KOPT-K1 (cell line): ENCODE measurements around the gene ZNF19.

Experiments used
- H3K27ac ChIP-seq: fragments of 200-600 bp; sonication (generic); 2 replicates; pipeline ENCODE4 v1.5.1; 2016; ENCODE audit warnings: antibody characterized with exemption, mild to moderate bottlenecking, low read depth, low read length; ENCODE audit not compliant: poor library complexity, severe bottlenecking
- H3K36me3 ChIP-seq: fragments of 200-600 bp; sonication (generic); 2 replicates; pipeline ENCODE4 v1.5.1; 2017; ENCODE audit warnings: antibody characterized with exemption, mild to moderate bottlenecking, low read length, moderate library complexity; ENCODE audit not compliant: insufficient read depth
- H3K9me3 ChIP-seq: fragments of 200-600 bp; sonication (generic); 2 replicates; pipeline ENCODE4 v1.5.1; 2017; ENCODE audit warnings: antibody characterized with exemption, low read length, mild to moderate bottlenecking; ENCODE audit not compliant: insufficient read depth, poor library complexity, severe bottlenecking

The ZNF19 gene

GRCh38 chr16:71440669-71441347 is 48.3 kb downstream of the ZNF19 start:
- Histone ChIP-seq H3K27ac (no peak overlapping the region), H3K9me3 (peaks cover 19% of the 10 kb centered on the region), H3K36me3 (no peaks in the 10 kb centered on the region)

- no peaks in the 10 kb centered on the region for H3K36me3 ChIP-seq
- peaks cover 6% of the 10 kb centered on the region for H3K9me3 ChIP-seq
- H3K27ac ChIP-seq = no peak overlapping the region
Measured at GRCh38 chr16:71439523-71439922, 49.6 kb downstream of the ZNF19 start.

GRCh38 chr16:71436473-71436872 is 52.7 kb downstream of the ZNF19 start:
- Histone ChIP-seq H3K36me3 (no peaks in the 10 kb centered on the region), H3K9me3 (no peaks in the 10 kb centered on the region), H3K27ac (no peak overlapping the region)

- Histone ChIP-seq H3K9me3 (peaks cover 4% of the 10 kb centered on the region), H3K27ac (no peak overlapping the region), H3K36me3 (no peaks in the 10 kb centered on the region)
Measured at GRCh38 chr16:71432906-71433305, 56.2 kb downstream of the ZNF19 start.

DNA sequence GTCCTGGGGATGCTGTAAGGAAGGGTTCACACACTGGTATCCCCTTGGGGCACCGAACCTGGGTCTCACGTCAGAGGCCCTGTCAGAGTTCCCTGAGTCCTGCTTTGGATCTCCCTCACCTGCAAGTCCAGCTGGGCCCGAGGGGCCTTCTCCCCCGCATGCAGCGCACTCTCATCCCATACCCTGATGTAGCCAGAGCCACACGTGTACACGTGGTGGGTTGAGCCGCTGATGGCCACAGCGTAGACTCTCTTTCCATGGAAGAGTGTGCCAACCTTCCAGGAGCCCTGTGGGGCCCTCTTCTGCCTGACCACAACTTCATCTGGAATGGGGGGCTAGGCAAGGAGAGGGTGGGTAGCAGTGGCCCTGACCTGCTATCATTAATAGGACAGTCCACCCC is 57.1 kb downstream of the ZNF19 start:
- Histone ChIP-seq H3K27ac (no peak overlapping the region), H3K9me3 (peaks cover 4% of the 10 kb centered on the region), H3K36me3 (no peaks in the 10 kb centered on the region)

DNA sequence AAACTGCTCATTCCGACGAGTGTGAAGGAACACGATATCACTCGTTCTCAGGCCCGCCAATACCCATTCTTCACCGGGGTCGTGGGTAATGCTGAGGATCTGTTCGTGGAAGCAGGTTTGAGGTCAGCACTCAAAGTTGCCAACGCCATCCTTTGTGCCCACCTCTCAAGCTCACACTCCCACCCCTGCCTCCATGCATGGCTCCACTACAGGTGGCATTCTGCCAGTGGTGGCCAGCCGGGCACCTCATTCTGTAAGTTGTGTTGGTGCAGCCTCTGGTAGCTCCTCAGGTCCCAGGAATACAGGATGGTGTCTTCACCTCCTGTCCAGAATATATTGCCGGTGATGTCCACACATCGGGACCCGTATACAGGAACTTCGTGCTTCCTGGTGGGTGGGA is 57.9 kb downstream of the ZNF19 start:
- no peak overlapping the region for H3K27ac ChIP-seq
- H3K36me3 ChIP-seq = no peaks in the 10 kb centered on the region
- peaks cover 4% of the 10 kb centered on the region for H3K9me3 ChIP-seq

- Histone ChIP-seq H3K9me3 (peaks cover 4% of the 10 kb centered on the region), H3K36me3 (no peaks in the 10 kb centered on the region), H3K27ac (no peak overlapping the region)
Measured at GRCh38 chr16:71430744-71431143, 58.4 kb downstream of the ZNF19 start.

GRCh38 chr16:71429581-71429980 is 59.5 kb downstream of the ZNF19 start:
- H3K9me3 ChIP-seq = peaks cover 4% of the 10 kb centered on the region
- H3K36me3 ChIP-seq = no peaks in the 10 kb centered on the region
- H3K27ac ChIP-seq = no peak overlapping the region

DNA sequence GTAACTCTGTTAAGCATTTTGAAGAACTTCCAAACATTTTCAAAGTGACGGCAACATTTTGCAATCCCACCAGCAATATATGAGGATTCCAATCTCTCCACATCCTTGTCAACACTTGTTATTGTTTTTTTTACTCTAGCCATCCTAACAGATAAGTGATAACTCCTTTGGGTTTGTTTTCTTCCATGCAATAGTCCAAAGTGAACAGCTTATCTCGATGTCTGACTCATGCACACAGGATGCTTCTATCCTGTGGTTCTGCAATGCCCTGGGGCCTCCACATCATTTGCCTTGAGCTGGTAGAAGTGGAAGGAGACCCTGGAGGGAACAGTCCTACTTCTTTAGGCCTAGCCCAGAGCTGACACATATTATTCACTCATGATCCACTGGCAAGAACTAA is 60.2 kb downstream of the ZNF19 start:
- H3K9me3 ChIP-seq = peaks cover 4% of the 10 kb centered on the region
- no peak overlapping the region for H3K27ac ChIP-seq
- no peaks in the 10 kb centered on the region for H3K36me3 ChIP-seq

DNA sequence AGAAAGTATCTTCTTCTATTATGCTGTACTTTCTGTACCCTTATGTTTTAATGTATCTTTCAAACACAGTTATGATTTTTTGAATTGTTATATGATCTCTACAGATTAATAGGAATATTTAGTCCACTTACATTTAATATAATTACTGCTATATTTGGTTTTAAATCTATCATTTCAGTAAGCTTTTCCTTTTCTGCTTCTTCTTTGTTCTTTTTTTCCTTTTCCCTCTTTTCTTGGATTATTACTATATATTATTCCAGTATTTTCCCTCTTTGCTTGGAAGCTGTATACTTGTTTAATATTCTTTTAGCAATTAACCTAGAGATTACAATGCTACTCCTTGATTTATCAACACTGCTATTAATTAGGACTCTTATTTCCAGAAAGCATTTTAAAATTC is 60.7 kb downstream of the ZNF19 start:
- Histone ChIP-seq H3K27ac (no peak overlapping the region), H3K36me3 (no peaks in the 10 kb centered on the region), H3K9me3 (peaks cover 4% of the 10 kb centered on the region)

DNA sequence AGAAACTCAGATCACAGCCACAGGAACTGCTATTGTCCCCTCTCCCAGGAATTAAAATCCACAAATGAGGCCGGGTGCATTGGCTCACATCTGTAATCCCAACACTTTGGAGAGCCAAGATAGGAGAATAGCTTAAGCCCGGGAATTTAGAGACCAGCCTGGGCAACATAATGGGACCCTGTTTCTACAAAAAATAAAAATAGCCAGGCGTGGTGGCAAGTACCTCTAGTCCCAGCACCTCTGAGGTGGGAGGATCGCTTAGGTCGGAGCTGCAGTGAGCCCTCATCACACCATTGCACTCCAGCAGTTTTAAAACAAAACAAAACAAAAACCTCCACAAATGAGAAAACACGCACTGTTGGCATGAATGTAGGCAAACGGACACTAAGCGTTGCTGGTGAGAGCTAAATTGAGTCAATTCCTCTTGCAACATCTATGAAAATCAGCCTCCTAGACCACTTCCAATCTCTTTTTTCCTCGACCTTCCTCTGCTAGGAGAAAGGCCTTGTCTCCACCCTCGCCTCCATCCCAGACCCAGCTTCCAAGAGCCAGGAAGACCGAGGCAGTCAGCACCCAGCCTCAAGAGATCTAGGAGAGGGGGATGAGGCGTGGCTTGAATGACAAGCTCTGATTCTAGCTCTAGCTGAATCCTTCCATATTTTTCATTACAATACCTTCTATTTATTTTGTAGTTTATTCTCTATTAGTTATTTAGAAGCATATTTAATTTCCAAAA is 62.1 kb downstream of the ZNF19 start:
- Histone ChIP-seq H3K27ac (no peak overlapping the region), H3K9me3 (peaks cover 4% of the 10 kb centered on the region), H3K36me3 (no peaks in the 10 kb centered on the region)

DNA sequence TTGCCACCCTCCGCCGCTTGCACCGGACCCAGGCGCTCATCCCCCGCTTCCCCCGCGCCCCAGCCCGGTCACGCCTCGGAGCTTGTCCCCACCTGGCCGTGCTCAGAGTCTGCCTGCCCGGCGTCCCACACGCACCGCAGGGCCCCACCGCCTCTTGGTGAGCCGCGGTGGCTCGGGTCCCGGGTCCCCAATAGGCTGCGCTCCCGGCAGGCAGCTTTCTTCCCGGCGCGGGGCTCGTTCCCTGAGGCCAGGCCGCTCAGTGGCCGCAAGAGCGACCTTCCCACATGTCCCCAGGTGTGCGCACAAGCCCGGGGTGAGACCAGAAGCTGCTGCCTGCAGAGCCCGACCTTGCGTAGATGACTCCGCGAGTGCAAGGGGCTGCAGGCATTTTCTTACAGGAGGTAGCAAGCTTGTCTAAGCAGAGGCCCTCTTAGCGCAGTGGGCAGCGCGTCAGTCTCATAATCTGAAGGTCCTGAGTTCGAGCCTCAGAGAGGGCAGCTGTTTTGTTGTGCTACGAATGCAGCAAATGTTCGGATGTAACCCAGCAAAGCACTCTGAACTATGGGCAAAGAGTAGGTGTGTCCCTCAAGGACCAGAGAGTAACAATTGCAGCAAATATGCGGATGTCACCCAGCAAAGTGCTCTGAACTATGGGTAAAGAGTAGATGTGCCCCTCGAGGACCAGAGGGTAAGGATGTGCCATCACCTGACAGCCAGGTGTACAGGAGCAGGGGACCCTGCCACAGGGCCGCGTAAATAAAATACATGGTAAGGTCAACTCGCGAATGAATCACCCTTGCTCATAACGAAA is 62.9 kb downstream of the ZNF19 start:
- Histone ChIP-seq H3K9me3 (peaks cover 4% of the 10 kb centered on the region), H3K27ac (no peak overlapping the region), H3K36me3 (no peaks in the 10 kb centered on the region)

DNA sequence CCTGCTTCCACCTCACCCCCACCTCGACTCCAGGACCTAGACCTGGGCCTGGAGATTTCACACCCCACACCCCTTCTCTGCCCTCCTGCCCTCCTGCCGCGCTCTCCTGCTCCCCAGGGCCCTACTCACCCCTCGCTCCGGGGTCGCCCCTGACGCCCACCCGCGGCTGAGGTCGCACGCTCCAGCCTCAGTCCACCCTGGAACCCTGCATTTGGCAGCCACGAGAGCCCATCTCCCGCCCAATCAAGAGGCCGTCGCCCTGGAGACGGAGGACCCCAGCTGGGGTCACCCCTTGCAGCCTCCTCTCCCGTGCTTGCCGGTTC is 63.4 kb downstream of the ZNF19 start:
- H3K36me3 ChIP-seq = no peaks in the 10 kb centered on the region
- no peak overlapping the region for H3K27ac ChIP-seq
- peaks cover 4% of the 10 kb centered on the region for H3K9me3 ChIP-seq

- Histone ChIP-seq H3K36me3 (no peaks in the 10 kb centered on the region), H3K27ac (no peak overlapping the region), H3K9me3 (peaks cover 4% of the 10 kb centered on the region)
Measured at GRCh38 chr16:71424626-71425025, 64.5 kb downstream of the ZNF19 start.

GRCh38 chr16:71423865-71424264 is 65.3 kb downstream of the ZNF19 start:
- Histone ChIP-seq H3K27ac (no peak overlapping the region), H3K9me3 (no peaks in the 10 kb centered on the region), H3K36me3 (no peaks in the 10 kb centered on the region)
